HepG2 (cell line): ENCODE measurements around the gene DPEP2NB. TPM values are rescaled to one million over a fixed set of nuclear protein-coding genes. Genes with fewer than 3 reads are reported as not detected.
A peak's percentile ranks its signal among the peaks of the same experiment; 100 is the strongest.

Experiments
- ARID4A ChIP-seq: sonication (generic); formaldehyde crosslinking; IDR thresholded peaks from 2 replicates; pipeline ENCODE4 v1.5.0; 2020; ENCODE audit warnings: mild to moderate bottlenecking, missing genetic modification reagents, borderline replicate concordance
- CSRNP2 ChIP-seq: sonication (generic); formaldehyde crosslinking; conservative IDR thresholded peaks from 2 replicates; pipeline ENCODE4 v1.8.0; 2022; ENCODE audit warnings: low read depth, missing genetic modification reagents
- HDAC1 ChIP-seq: sonication (generic); formaldehyde crosslinking; IDR thresholded peaks from 2 replicates; pipeline ENCODE4 v1.5.1; 2020; ENCODE audit warnings: mild to moderate bottlenecking, missing genetic modification reagents
- MED13 ChIP-seq: sonication (generic); formaldehyde crosslinking; IDR thresholded peaks from 2 replicates; pipeline ENCODE4 v1.5.0; 2020; ENCODE audit warnings: missing genetic modification reagents
- POLR2AphosphoS5 ChIP-seq: IDR thresholded peaks from 2 replicates; pipeline ENCODE4 v1.6.1; 2012; ENCODE audit warnings: low read depth, low read length
- TFAP4 ChIP-seq: sonication (generic); IDR thresholded peaks from 2 replicates; pipeline ENCODE4 v1.6.1; 2016; ENCODE audit warnings: low read depth, borderline replicate concordance
- ZBTB40 ChIP-seq, 2 experiments: fragments of 450-650 bp in 1 of 2; sonication (generic) in 1 of 2; formaldehyde crosslinking in 1 of 2; IDR thresholded peaks; 2 replicates each; pipeline versions ENCODE4 v1.6.1 to v1.8.0; 2016 to 2022; ENCODE audit warnings: antibody characterized with exemption in 1 of 2, mild to moderate bottlenecking in 1 of 2, missing genetic modification reagents in 1 of 2
- ZNF17 ChIP-seq: sonication (generic); formaldehyde crosslinking; IDR thresholded peaks from 2 replicates; pipeline ENCODE4 v1.5.0; 2020; ENCODE audit warnings: mild to moderate bottlenecking, missing genetic modification reagents
- ZNF280B ChIP-seq: sonication (generic); formaldehyde crosslinking; IDR thresholded peaks from 2 replicates; pipeline ENCODE4 v1.5.0; 2020; ENCODE audit warnings: missing genetic modification reagents, mild to moderate bottlenecking, borderline replicate concordance
- polyA plus RNA-seq, 8 experiments: library from polyadenylated mRNA; depleted of rRNA in 3 of 8; stranded (reverse) in 7 of 8; unstranded in 1 of 8; fragments of >200 nt; fragmentation: Illumina TruSeq in 4 of 8; extraction: Trizol in 4 of 8; gene quantifications; 2 replicates each; pipeline versions ENCODE4 v1.2.1 to v1.2.3, GENCODE V29; 2011 to 2016; ENCODE audit warnings: low read depth in 4 of 8, missing spikeins in 1 of 8, mixed read lengths in 1 of 8; ENCODE audit not compliant: insufficient read depth in 1 of 8
- total RNA-seq, 5 experiments: library from RNA; depleted of rRNA; stranded (reverse); fragments of >200 nt; fragmentation: Illumina TruSeq; extraction: Trizol; gene quantifications; 2 replicates each; pipeline ENCODE4 v1.2.3, GENCODE V29; 2016; ENCODE audit warnings: low read depth in 1 of 5

The DPEP2NB gene
- total and polyA plus RNA-seq, 2 of the 13 experiments (the other 11 are each of a cell fraction or from before 2014, with no cell fraction given) = not detected

GRCh38 chr16:67987460-67988160 is 28.1 kb downstream of the DPEP2NB start (continued):
- TF ChIP-seq ARID4A (CRISPR knock-in tag) (peak; percentile 36; the same call in 1 of the 2 replicates), POLR2AphosphoS5 (peak; percentile 48), MED13 (CRISPR knock-in tag) (no peak), HDAC1 (CRISPR knock-in tag) (no peak), ZNF280B (peak; percentile 31; the same call in 1 of the 2 replicates), TFAP4 (peak; percentile 70; the same call in 1 of the 2 replicates), CSRNP2 (CRISPR knock-in tag) (no peak), ZNF17 (CRISPR knock-in tag) (no peak), ZBTB40 (IDR thresholded peaks at IDR 0.05) (no peak), ZBTB40 (CRISPR knock-in tag; IDR thresholded peaks at IDR 0.05) (no peak)
